Measurements from ENCODE around the gene ZSWIM2.

The ZSWIM2 gene

DNA sequence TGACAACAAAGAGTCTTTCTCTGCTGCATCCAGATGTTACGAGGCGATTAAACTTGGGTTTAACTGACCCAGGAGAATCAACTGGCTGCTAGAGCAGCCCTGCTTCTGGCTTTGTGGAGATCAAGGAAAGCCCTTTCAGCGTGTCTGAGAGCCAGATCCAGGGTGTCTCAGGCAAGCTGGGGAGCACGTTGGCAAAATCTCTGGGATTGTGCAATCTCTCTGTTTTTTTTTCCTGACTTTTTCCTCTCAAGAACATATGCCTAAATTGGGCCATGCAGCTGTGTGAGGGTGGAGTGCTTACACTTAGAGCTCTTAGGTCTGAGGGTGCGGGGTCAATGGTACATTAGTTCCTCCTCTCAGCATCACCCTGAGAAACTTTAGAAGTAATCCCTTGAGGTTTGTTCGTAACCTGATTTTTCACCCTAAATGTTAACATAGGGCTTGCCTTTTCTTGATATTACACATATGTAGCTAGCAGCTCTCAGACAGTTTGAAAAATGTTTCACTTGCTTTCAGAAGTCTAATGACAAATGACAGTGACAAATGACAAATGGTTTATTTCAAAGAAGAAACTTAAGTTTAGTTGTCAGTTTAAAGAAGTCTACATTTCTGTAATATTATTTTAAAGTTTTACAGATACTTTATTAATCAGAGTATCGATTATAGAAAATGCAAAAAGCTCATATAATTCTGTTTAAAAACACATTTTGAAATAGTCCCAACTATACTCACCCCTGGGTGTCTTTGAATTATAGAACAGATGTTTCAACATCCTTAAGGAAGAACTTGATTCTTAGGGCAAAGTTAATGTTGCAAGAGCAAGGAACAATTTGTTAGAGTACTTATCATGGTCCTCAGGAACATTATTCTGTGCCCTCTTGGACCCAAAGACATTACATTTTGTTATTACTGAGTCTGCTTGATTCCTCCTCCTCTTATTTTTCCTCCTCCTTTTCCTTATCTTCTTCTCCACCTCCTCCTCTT, 38.4 kb upstream of the ZSWIM2 start:
- no peak overlapping the region for H3K4me2 ChIP-seq (ENCODE audit: insufficient read depth, low read length)

DNA sequence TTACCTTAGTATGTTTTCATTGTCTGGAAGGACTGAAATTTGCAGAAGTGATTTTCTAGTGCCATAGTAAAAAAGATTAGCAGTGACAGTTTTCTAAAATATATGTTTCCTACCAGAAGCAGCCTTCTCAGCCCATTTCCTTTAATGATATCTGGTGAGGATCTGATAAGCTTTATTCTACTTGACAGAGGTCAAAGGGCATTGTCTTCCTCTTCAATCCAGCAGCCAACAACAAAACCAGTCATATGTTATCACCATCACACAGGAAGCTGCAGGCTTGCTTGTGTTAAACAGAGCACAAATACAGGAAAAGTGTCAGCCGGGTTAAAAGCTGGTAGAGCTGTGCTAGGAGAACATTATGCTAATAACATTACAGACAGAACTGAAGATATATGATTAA, 35.6 kb upstream of the ZSWIM2 start:
- no peak overlapping the region for H3K4me2 ChIP-seq (ENCODE audit: insufficient read depth, low read length)
- H3K4me1 ChIP-seq (ENCODE audit: insufficient read depth, low read length): no peaks in the 10 kb centered on the region
- H3K27ac ChIP-seq (ENCODE audit: low read length): no peak overlapping the region
- no peak overlapping the region for H2AFZ ChIP-seq (ENCODE audit: low read depth, low read length)
- TF ChIP-seq EZH2 (IDR thresholded peaks at IDR 0.05; ENCODE audit: borderline replicate concordance, low read depth, low read length, severe bottlenecking): no peak
- TF ChIP-seq, protein P1, sequence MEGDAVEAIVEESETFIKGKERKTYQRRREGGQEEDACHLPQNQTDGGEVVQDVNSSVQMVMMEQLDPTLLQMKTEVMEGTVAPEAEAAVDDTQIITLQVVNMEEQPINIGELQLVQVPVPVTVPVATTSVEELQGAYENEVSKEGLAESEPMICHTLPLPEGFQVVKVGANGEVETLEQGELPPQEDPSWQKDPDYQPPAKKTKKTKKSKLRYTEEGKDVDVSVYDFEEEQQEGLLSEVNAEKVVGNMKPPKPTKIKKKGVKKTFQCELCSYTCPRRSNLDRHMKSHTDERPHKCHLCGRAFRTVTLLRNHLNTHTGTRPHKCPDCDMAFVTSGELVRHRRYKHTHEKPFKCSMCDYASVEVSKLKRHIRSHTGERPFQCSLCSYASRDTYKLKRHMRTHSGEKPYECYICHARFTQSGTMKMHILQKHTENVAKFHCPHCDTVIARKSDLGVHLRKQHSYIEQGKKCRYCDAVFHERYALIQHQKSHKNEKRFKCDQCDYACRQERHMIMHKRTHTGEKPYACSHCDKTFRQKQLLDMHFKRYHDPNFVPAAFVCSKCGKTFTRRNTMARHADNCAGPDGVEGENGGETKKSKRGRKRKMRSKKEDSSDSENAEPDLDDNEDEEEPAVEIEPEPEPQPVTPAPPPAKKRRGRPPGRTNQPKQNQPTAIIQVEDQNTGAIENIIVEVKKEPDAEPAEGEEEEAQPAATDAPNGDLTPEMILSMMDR (IDR thresholded peaks at IDR 0.05; ENCODE audit: borderline replicate concordance, extremely low read depth, low read length, poor library complexity, severe bottlenecking): no peak
- no peaks in the 10 kb centered on the region for H3K79me2 ChIP-seq (ENCODE audit: insufficient read depth, low read length)
- H3K27me3 ChIP-seq (ENCODE audit: insufficient read depth, low read length, poor library complexity): no peaks in the 10 kb centered on the region
- no peak for DNase-seq
- H3K36me3 ChIP-seq (ENCODE audit: insufficient read depth, low read length): no peaks in the 10 kb centered on the region
- H3K4me3 ChIP-seq (ENCODE audit: low read depth in 1 of 2, low read length in 2 of 2): no peak overlapping the region
- no peak for ATAC-seq (ENCODE audit: insufficient read depth, low read depth)
- H3K9me3 ChIP-seq (ENCODE audit: insufficient read depth, low read length, severe bottlenecking): no peaks in the 10 kb centered on the region
- H3K9ac ChIP-seq (ENCODE audit: low read depth, low read length): no peak overlapping the region
- H4K20me1 ChIP-seq (ENCODE audit: insufficient read depth, low read length): no peaks in the 10 kb centered on the region

More for the DNA sequence above, 38.4 kb upstream of the ZSWIM2 start:
- Histone ChIP-seq H3K9ac (ENCODE audit: low read depth, low read length) (no peak overlapping the region), H3K4me1 (ENCODE audit: insufficient read depth, low read length) (no peaks in the 10 kb centered on the region), H3K27me3 (ENCODE audit: insufficient read depth, low read length, poor library complexity) (no peaks in the 10 kb centered on the region), H3K36me3 (ENCODE audit: insufficient read depth, low read length) (no peaks in the 10 kb centered on the region), H4K20me1 (ENCODE audit: insufficient read depth, low read length) (no peaks in the 10 kb centered on the region), H3K9me3 (ENCODE audit: insufficient read depth, low read length, severe bottlenecking) (no peaks in the 10 kb centered on the region), H3K4me3 (ENCODE audit: low read depth in 1 of 2, low read length in 2 of 2) (no peak overlapping the region), H3K27ac (ENCODE audit: low read length) (no peak overlapping the region), H3K79me2 (ENCODE audit: insufficient read depth, low read length) (no peaks in the 10 kb centered on the region), H2AFZ (ENCODE audit: low read depth, low read length) (no peak overlapping the region)
- DNase-seq (no peak), ATAC-seq (ENCODE audit: insufficient read depth, low read depth) (no peak)
- no peak for TF ChIP-seq EZH2 (IDR thresholded peaks at IDR 0.05; ENCODE audit: borderline replicate concordance, low read depth, low read length, severe bottlenecking)
- TF ChIP-seq, protein P1 (IDR thresholded peaks at IDR 0.05; ENCODE audit: borderline replicate concordance, extremely low read depth, low read length, poor library complexity, severe bottlenecking): no peak

DNA sequence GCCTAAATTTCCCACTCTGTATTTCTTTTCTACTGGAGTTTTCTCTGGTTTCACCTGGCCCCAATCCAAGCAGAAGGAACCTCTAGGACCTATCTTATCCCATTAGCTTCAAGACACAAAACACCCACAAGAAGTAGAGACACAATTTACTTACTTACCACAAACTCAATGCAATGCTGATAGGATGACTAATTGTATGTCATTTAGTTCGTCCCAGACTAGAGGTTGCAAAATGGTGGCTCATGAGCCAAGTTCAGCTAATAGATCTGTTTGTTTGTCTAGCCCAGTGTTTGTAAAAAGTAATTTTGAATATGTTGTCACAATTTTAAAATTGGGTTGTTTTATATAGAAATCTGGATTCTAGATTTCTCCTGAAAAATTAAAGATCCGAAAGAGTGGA, 34.7 kb upstream of the ZSWIM2 start:
- DNase-seq (no peak), ATAC-seq (ENCODE audit: insufficient read depth, low read depth) (no peak)
- H3K27ac ChIP-seq (ENCODE audit: low read length): no peak overlapping the region
- no peaks in the 10 kb centered on the region for H3K27me3 ChIP-seq (ENCODE audit: insufficient read depth, low read length, poor library complexity)
- no peak overlapping the region for H3K4me2 ChIP-seq (ENCODE audit: insufficient read depth, low read length)
- H3K4me3 ChIP-seq (ENCODE audit: low read depth in 1 of 2, low read length in 2 of 2): no peak overlapping the region
- H2AFZ ChIP-seq (ENCODE audit: low read depth, low read length): no peak overlapping the region
- H3K36me3 ChIP-seq (ENCODE audit: insufficient read depth, low read length): no peaks in the 10 kb centered on the region
- no peak for TF ChIP-seq EZH2 (IDR thresholded peaks at IDR 0.05; ENCODE audit: borderline replicate concordance, low read depth, low read length, severe bottlenecking)
- TF ChIP-seq, protein P1 (IDR thresholded peaks at IDR 0.05; ENCODE audit: borderline replicate concordance, extremely low read depth, low read length, poor library complexity, severe bottlenecking): no peak
- no peaks in the 10 kb centered on the region for H3K4me1 ChIP-seq (ENCODE audit: insufficient read depth, low read length)
- H4K20me1 ChIP-seq (ENCODE audit: insufficient read depth, low read length): no peaks in the 10 kb centered on the region
- H3K79me2 ChIP-seq (ENCODE audit: insufficient read depth, low read length): no peaks in the 10 kb centered on the region
- H3K9me3 ChIP-seq (ENCODE audit: insufficient read depth, low read length, severe bottlenecking): no peaks in the 10 kb centered on the region
- H3K9ac ChIP-seq (ENCODE audit: low read depth, low read length): no peak overlapping the region
